Loucy (cell line): ENCODE results near the gene TSTD2.

ENCODE experiments used
- EZH2phosphoT487 ChIP-seq: fragments of 200-600 bp; IDR thresholded peaks from 2 replicates; pipeline ENCODE4 v1.6.1; 2018; ENCODE audit warnings: antibody characterized with exemption, mild to moderate bottlenecking, moderate library complexity, borderline replicate concordance
- TF ChIP-seq, protein P1 (sequence below): fragments of 200-600 bp; sonication (generic); conservative IDR thresholded peaks from 2 replicates; pipeline ENCODE4 v1.5.1; 2014; ENCODE audit warnings: mild to moderate bottlenecking, antibody characterized with exemption, low read length

DNA sequence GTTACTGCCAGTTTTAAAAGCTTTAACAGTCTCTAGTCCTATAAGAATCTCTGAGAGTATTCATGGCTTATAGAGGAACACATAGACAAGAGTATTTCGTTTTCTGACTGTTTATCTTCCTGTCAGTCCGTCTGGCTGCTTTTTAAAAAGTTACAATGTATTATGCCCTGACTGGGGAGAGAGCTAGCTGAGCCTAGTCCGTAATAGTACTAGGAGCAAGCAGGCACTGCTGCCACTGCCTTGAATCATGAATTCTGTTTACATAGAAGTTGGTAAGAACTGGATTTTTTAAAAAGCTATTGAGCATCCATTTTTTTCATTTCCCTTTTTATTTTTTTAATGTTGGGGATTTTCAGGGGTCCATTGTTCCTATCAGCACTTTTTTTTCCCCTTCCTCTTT is 37.4 kb upstream of the TSTD2 start:
- TF ChIP-seq, protein P1, sequence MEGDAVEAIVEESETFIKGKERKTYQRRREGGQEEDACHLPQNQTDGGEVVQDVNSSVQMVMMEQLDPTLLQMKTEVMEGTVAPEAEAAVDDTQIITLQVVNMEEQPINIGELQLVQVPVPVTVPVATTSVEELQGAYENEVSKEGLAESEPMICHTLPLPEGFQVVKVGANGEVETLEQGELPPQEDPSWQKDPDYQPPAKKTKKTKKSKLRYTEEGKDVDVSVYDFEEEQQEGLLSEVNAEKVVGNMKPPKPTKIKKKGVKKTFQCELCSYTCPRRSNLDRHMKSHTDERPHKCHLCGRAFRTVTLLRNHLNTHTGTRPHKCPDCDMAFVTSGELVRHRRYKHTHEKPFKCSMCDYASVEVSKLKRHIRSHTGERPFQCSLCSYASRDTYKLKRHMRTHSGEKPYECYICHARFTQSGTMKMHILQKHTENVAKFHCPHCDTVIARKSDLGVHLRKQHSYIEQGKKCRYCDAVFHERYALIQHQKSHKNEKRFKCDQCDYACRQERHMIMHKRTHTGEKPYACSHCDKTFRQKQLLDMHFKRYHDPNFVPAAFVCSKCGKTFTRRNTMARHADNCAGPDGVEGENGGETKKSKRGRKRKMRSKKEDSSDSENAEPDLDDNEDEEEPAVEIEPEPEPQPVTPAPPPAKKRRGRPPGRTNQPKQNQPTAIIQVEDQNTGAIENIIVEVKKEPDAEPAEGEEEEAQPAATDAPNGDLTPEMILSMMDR: no peak
- TF ChIP-seq EZH2phosphoT487: no peak
